ENCODE data around the gene SPAG16.

Gene SPAG16

DNA sequence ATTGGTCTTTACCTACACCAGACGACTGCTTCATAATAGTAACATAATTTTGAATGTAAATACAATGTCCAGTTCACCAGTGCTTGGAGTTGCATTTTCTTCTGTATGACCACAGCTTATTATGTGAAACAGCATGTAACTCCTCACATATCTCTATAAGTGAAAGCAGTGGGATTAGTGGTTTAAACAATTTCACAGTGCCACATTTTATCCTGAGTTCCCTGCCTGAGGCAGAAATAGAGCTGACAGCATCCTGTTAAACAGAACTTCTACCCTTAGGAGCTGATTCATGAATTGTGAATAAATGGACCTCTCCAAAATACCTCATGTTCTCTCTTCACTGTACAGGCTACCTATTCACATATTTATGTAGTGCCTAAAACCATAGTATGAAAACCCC lies 584.3 kb downstream of the SPAG16 start:
- H2AFZ ChIP-seq (ENCODE audit: low read depth): no peak overlapping the region

DNA sequence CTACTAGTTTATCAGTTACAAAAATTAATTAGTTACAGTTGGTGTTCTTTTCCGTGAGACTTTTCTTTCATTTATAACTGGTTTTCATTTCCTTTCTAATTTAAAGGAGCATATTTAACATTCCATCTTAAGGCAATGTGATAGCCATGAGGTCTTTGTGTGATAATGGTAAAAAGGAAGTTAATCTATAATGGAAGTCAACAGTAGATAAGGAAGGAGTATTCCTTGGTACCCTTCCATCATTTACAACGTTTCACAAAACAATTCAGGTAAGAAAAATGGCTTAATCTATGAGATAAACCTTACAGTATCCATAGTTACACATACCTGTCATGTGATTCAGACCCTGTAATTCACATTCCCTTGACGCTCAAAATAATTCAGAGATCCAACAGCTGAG lies 601.2 kb downstream of the SPAG16 start:
- H3K27ac ChIP-seq: no peak overlapping the region
- TF ChIP-seq, protein P1, sequence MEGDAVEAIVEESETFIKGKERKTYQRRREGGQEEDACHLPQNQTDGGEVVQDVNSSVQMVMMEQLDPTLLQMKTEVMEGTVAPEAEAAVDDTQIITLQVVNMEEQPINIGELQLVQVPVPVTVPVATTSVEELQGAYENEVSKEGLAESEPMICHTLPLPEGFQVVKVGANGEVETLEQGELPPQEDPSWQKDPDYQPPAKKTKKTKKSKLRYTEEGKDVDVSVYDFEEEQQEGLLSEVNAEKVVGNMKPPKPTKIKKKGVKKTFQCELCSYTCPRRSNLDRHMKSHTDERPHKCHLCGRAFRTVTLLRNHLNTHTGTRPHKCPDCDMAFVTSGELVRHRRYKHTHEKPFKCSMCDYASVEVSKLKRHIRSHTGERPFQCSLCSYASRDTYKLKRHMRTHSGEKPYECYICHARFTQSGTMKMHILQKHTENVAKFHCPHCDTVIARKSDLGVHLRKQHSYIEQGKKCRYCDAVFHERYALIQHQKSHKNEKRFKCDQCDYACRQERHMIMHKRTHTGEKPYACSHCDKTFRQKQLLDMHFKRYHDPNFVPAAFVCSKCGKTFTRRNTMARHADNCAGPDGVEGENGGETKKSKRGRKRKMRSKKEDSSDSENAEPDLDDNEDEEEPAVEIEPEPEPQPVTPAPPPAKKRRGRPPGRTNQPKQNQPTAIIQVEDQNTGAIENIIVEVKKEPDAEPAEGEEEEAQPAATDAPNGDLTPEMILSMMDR (conservative IDR thresholded peaks at IDR 0.05; ENCODE audit: low read depth, low read length): no peak
- no peaks in the 10 kb centered on the region for H3K79me2 ChIP-seq (ENCODE audit: insufficient read depth, low read depth)
- no peaks in the 10 kb centered on the region for H3K4me1 ChIP-seq (ENCODE audit: low read depth, poor library complexity, severe bottlenecking)
- no peak overlapping the region for H2AFZ ChIP-seq (ENCODE audit: low read depth)
- H3K36me3 ChIP-seq (ENCODE audit: insufficient read depth): no peaks in the 10 kb centered on the region
- H4K20me1 ChIP-seq (ENCODE audit: insufficient read depth): no peaks in the 10 kb centered on the region
- H3K27me3 ChIP-seq (ENCODE audit: insufficient read depth, low read depth): no peaks in the 10 kb centered on the region
- no peak overlapping the region for H3K4me3 ChIP-seq (IDR thresholded peaks at IDR 0.05; ENCODE audit: insufficient read depth, low read depth, low read length)
- no peak overlapping the region for H3K4me2 ChIP-seq
- H3K9ac ChIP-seq: no peak overlapping the region

More for the DNA sequence above, 584.3 kb downstream of the SPAG16 start:
- TF ChIP-seq, protein P1 (conservative IDR thresholded peaks at IDR 0.05; ENCODE audit: low read depth, low read length): no peak
- H3K4me3 ChIP-seq (IDR thresholded peaks at IDR 0.05; ENCODE audit: insufficient read depth, low read depth, low read length): no peak overlapping the region
- H3K79me2 ChIP-seq (ENCODE audit: insufficient read depth, low read depth): no peaks in the 10 kb centered on the region
- H3K27ac ChIP-seq: no peak overlapping the region
- no peak overlapping the region for H3K9ac ChIP-seq
- no peaks in the 10 kb centered on the region for H3K36me3 ChIP-seq (ENCODE audit: insufficient read depth)
- no peak overlapping the region for H3K4me2 ChIP-seq
- no peaks in the 10 kb centered on the region for H4K20me1 ChIP-seq (ENCODE audit: insufficient read depth)
- H3K27me3 ChIP-seq (ENCODE audit: insufficient read depth, low read depth): no peaks in the 10 kb centered on the region
- H3K4me1 ChIP-seq (ENCODE audit: low read depth, poor library complexity, severe bottlenecking): no peaks in the 10 kb centered on the region

DNA sequence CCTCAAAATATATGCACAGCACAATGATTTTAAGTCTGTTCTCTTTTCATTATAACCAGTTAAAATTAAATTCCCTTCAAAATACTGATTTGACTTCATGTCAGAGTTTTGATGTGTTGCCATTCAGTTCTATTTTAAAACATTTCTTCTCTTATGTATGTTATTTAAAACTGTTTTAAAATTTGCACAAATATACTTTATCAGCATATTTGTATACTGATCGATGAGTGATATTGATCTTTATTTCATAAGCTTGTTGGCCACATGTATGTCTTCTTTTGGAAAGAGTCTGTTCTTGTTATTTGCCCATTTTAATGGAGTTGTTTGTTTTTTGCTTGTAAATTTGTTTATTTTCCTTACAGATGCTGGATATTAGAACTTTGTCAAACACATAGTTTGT lies 630.2 kb downstream of the SPAG16 start:
- no peak overlapping the region for H3K4me3 ChIP-seq (IDR thresholded peaks at IDR 0.05; ENCODE audit: insufficient read depth, low read depth, low read length)
- H3K4me2 ChIP-seq: no peak overlapping the region
- TF ChIP-seq, protein P1 (conservative IDR thresholded peaks at IDR 0.05; ENCODE audit: low read depth, low read length): no peak
- no peaks in the 10 kb centered on the region for H3K36me3 ChIP-seq (ENCODE audit: insufficient read depth)
- no peaks in the 10 kb centered on the region for H3K27me3 ChIP-seq (ENCODE audit: insufficient read depth, low read depth)
- no peak overlapping the region for H3K27ac ChIP-seq
- no peaks in the 10 kb centered on the region for H3K79me2 ChIP-seq (ENCODE audit: insufficient read depth, low read depth)
- H2AFZ ChIP-seq (ENCODE audit: low read depth): no peak overlapping the region
- no peak overlapping the region for H3K9ac ChIP-seq
- H4K20me1 ChIP-seq (ENCODE audit: insufficient read depth): no peaks in the 10 kb centered on the region
- H3K4me1 ChIP-seq (ENCODE audit: low read depth, poor library complexity, severe bottlenecking): no peaks in the 10 kb centered on the region

DNA sequence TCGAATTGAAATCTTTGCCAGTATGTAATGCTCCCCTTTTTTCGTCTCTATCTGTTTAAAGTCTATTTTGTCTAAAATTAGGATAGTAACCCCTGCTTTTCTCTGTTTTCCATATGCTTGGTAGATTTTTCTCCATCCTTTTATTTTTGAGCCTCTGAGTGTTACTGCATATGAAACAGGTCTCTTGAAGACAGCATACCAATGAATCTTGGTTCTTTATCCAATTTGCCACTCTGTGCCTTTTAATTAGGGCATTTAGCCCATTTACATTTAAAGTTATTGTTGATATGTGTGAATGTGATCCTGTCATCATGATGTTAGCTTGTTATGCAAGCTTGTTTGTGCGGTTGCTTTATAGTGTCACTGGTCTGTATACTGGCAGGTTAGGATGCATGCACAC lies 635.8 kb downstream of the SPAG16 start:
- Histone ChIP-seq H3K4me2 (no peak overlapping the region), H3K4me1 (ENCODE audit: low read depth, poor library complexity, severe bottlenecking) (no peaks in the 10 kb centered on the region), H3K9ac (no peak overlapping the region), H4K20me1 (ENCODE audit: insufficient read depth) (no peaks in the 10 kb centered on the region), H3K79me2 (ENCODE audit: insufficient read depth, low read depth) (no peaks in the 10 kb centered on the region), H3K27me3 (ENCODE audit: insufficient read depth, low read depth) (no peaks in the 10 kb centered on the region), H3K4me3 (IDR thresholded peaks at IDR 0.05; ENCODE audit: insufficient read depth, low read depth, low read length) (no peak overlapping the region), H2AFZ (ENCODE audit: low read depth) (no peak overlapping the region), H3K36me3 (ENCODE audit: insufficient read depth) (no peaks in the 10 kb centered on the region), H3K27ac (no peak overlapping the region)
- TF ChIP-seq, protein P1 (conservative IDR thresholded peaks at IDR 0.05; ENCODE audit: low read depth, low read length): no peak

All from KMS-11 (cell line).